ENCODE results near the gene PLCH2. TPM values are rescaled to one million over a fixed set of nuclear protein-coding genes. Genes with fewer than 3 reads are reported as not detected.

PLCH2 gene
- total RNA-seq, 1 experiment from 2014 or later = 7.2 TPM

DNA sequence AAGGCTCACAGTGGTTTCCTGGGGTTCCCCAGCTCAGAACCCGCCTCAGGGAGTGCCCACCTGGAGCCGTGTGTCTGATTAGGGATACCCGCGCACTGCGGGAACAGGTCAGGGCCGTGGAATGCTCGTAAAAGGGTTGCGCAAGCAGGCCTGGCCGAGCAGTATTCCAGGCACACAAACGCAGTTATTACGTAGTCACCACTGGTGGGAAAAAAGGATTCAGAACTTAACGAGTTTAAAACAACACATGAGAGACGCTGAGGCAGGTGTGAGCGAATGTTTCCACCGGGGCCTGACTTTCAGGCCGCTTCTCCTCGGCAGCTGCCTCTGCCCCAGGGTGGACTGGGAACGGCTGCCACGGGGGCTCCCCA is 18.2 kb downstream of the PLCH2 start:
- no TSS peak for BruUV-seq (replicated peaks)
- TF ChIP-seq EZH2phosphoT487 (IDR thresholded peaks at IDR 0.05; ENCODE audit: borderline replicate concordance, low read length) (peak; percentile 66; the same call in 1 of the 2 replicates), EZH2 (IDR thresholded peaks at IDR 0.05; ENCODE audit: low read length, unreplicated experiment) (no peak)
- intact Hi-C loops (cut with micrococcal nuclease) = loop anchor here (1.0 kb wide), 3 partner anchors 42 to 79 kb away; no protein-coding TSS in a partner anchor
- DNase-seq = peak; percentile 99
- Histone ChIP-seq H3K4me2 (ENCODE audit: low read length) (peak overlapping the region; percentile 72), H3F3A (ENCODE audit: low read length, unreplicated experiment) (no peaks in the 10 kb centered on the region), H3K27me3 (ENCODE audit: low read length) (no peaks in the 10 kb centered on the region), H3K79me2 (ENCODE audit: low read length) (no peaks in the 10 kb centered on the region), H3K9me3 (ENCODE audit: low read length) (no peaks in the 10 kb centered on the region), H3K9me2 (replicated peaks; ENCODE audit: low read length) (no peaks in the 10 kb centered on the region), H3K4me1 (ENCODE audit: insufficient read depth, low read length) (peaks cover 22% of the 10 kb centered on the region), H3K27ac (ENCODE audit: low read length) (peak overlapping the region; percentile 66), H4K20me1 (ENCODE audit: low read length) (no peaks in the 10 kb centered on the region), H2AFZ (ENCODE audit: low read length) (no peak overlapping the region), H3K36me3 (ENCODE audit: low read depth, low read length) (no peaks in the 10 kb centered on the region), H3K4me3 (ENCODE audit: low read length) (peak overlapping the region; percentile 8; the same call in 1 of the 2 replicates), H3K9ac (ENCODE audit: low read length) (peak overlapping the region; percentile 37)
- ATAC-seq = peak; percentile 83
- ChIA-PET POLR2A (ENCODE audit: unreplicated experiment) (interaction anchor here (0.5 kb wide), 1 partner anchor 32 kb away, joined by 7 read pairs; no protein-coding TSS in a partner anchor), CTCF (interaction anchor here (0.5 to 1.0 kb wide), 3 partner anchors 53 to 997 kb away, joined by 3 read pairs; no protein-coding TSS in a partner anchor)

- Histone ChIP-seq H3K4me2 (ENCODE audit: low read length) (0 out of 2 replicates have a peak overlapping the region, but pooled peaks have one; percentile 72), H4K20me1 (ENCODE audit: low read length) (no peaks in the 10 kb centered on the region), H3K36me3 (ENCODE audit: low read depth, low read length) (no peaks in the 10 kb centered on the region), H3K9me3 (ENCODE audit: low read length) (no peaks in the 10 kb centered on the region), H3K4me1 (ENCODE audit: insufficient read depth, low read length) (peaks cover 25% of the 10 kb centered on the region), H3K27ac (ENCODE audit: low read length) (peak overlapping the region; percentile 66), H3K79me2 (ENCODE audit: low read length) (no peaks in the 10 kb centered on the region), H3K9ac (ENCODE audit: low read length) (peak overlapping the region; percentile 37), H2AFZ (ENCODE audit: low read length) (no peak overlapping the region), H3K9me2 (replicated peaks; ENCODE audit: low read length) (no peaks in the 10 kb centered on the region), H3K27me3 (ENCODE audit: low read length) (no peaks in the 10 kb centered on the region), H3F3A (ENCODE audit: low read length, unreplicated experiment) (no peaks in the 10 kb centered on the region), H3K4me3 (ENCODE audit: low read length) (no peak overlapping the region)
- ChIA-PET POLR2A (ENCODE audit: unreplicated experiment) (interaction anchor here (0.5 kb wide), 1 partner anchor 32 kb away, joined by 7 read pairs; no protein-coding TSS in a partner anchor), CTCF (no interaction called here)
- DNase-seq (no peak), ATAC-seq (no peak)
- intact Hi-C loops (cut with micrococcal nuclease) = no loop called here
- TF ChIP-seq EZH2 (IDR thresholded peaks at IDR 0.05; ENCODE audit: low read length, unreplicated experiment) (no peak), EZH2phosphoT487 (IDR thresholded peaks at IDR 0.05; ENCODE audit: borderline replicate concordance, low read length) (no peak)
- TF ChIP-seq, protein P1, sequence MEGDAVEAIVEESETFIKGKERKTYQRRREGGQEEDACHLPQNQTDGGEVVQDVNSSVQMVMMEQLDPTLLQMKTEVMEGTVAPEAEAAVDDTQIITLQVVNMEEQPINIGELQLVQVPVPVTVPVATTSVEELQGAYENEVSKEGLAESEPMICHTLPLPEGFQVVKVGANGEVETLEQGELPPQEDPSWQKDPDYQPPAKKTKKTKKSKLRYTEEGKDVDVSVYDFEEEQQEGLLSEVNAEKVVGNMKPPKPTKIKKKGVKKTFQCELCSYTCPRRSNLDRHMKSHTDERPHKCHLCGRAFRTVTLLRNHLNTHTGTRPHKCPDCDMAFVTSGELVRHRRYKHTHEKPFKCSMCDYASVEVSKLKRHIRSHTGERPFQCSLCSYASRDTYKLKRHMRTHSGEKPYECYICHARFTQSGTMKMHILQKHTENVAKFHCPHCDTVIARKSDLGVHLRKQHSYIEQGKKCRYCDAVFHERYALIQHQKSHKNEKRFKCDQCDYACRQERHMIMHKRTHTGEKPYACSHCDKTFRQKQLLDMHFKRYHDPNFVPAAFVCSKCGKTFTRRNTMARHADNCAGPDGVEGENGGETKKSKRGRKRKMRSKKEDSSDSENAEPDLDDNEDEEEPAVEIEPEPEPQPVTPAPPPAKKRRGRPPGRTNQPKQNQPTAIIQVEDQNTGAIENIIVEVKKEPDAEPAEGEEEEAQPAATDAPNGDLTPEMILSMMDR (conservative IDR thresholded peaks at IDR 0.05; ENCODE audit: low read depth, low read length) = no peak
- BruUV-seq (replicated peaks) = no TSS peak
These were observed 18.9 kb downstream of the PLCH2 start for GRCh38 chr1:2495026-2495425.

GRCh38 chr1:2495546-2495945 is 19.5 kb downstream of the PLCH2 start:
- Histone ChIP-seq H3K9ac (ENCODE audit: low read length) (no peak overlapping the region), H3K27me3 (ENCODE audit: low read length) (no peaks in the 10 kb centered on the region), H3K27ac (ENCODE audit: low read length) (no peak overlapping the region), H3K4me3 (ENCODE audit: low read length) (no peak overlapping the region), H3K9me2 (replicated peaks; ENCODE audit: low read length) (no peaks in the 10 kb centered on the region), H3K79me2 (ENCODE audit: low read length) (no peaks in the 10 kb centered on the region), H2AFZ (ENCODE audit: low read length) (no peak overlapping the region), H3F3A (ENCODE audit: low read length, unreplicated experiment) (no peaks in the 10 kb centered on the region), H3K4me2 (ENCODE audit: low read length) (no peak overlapping the region), H3K4me1 (ENCODE audit: insufficient read depth, low read length) (peaks cover 30% of the 10 kb centered on the region), H3K9me3 (ENCODE audit: low read length) (no peaks in the 10 kb centered on the region), H3K36me3 (ENCODE audit: low read depth, low read length) (no peaks in the 10 kb centered on the region), H4K20me1 (ENCODE audit: low read length) (no peaks in the 10 kb centered on the region)
- no peak for ATAC-seq
- ChIA-PET POLR2A (ENCODE audit: unreplicated experiment) (no interaction called here), CTCF (no interaction called here)
- BruUV-seq (replicated peaks) = no TSS peak
- intact Hi-C loops (cut with micrococcal nuclease) = no loop called here
- DNase-seq = no peak
- TF ChIP-seq, protein P1 (conservative IDR thresholded peaks at IDR 0.05; ENCODE audit: low read depth, low read length) = no peak
- TF ChIP-seq EZH2 (IDR thresholded peaks at IDR 0.05; ENCODE audit: low read length, unreplicated experiment) (no peak), EZH2phosphoT487 (IDR thresholded peaks at IDR 0.05; ENCODE audit: borderline replicate concordance, low read length) (no peak)

Measured in PC-3 (cell line).